Endothelial cell of umbilical vein (primary cell): ENCODE results near the gene NRXN3.

Source experiments
- CTCF ChIP-seq, 2 donors: IDR thresholded peaks; 1 replicate in 1 of 2; 2 replicates in 1 of 2; pipeline ENCODE4 v1.5.1; 2011; ENCODE audit warnings: low read length in 2 of 2, mild to moderate bottlenecking in 2 of 2, moderate library complexity in 2 of 2, control low read depth in 1 of 2, inconsistent platforms in 1 of 2, low read depth in 1 of 2; ENCODE audit not compliant: insufficient read depth in 1 of 2; ENCODE audit errors: extremely low read depth in 1 of 2
- EZH2 ChIP-seq: IDR thresholded peaks from 2 replicates; pipeline ENCODE4 v1.6.1; 2012; ENCODE audit warnings: borderline replicate concordance, low read depth, mild to moderate bottlenecking, moderate library complexity, low read length, inconsistent platforms; ENCODE audit not compliant: severe bottlenecking
- FOS ChIP-seq: IDR thresholded peaks from 2 replicates; pipeline ENCODE4 v1.6.1; 2011; ENCODE audit warnings: mild to moderate bottlenecking, low read length, moderate library complexity, borderline replicate concordance; ENCODE audit not compliant: insufficient read depth
- JUN ChIP-seq: IDR thresholded peaks from 2 replicates; pipeline ENCODE4 v1.6.1; 2011; ENCODE audit warnings: borderline replicate concordance, low read depth; ENCODE audit not compliant: insufficient read length, insufficient read depth
- MYC ChIP-seq: IDR thresholded peaks from one replicate; pipeline ENCODE4 v1.6.1; 2011; ENCODE audit warnings: mild to moderate bottlenecking, low read depth, low read length
- POLR2A ChIP-seq: IDR thresholded peaks from 2 replicates; pipeline ENCODE4 v1.6.1; 2012; ENCODE audit warnings: low read depth, mild to moderate bottlenecking, control low read depth, low read length
- POLR2AphosphoS5 ChIP-seq: IDR thresholded peaks from 2 replicates; pipeline ENCODE4 v1.6.1; 2012; ENCODE audit warnings: low read depth, mild to moderate bottlenecking, control low read depth, low read length, moderate library complexity; ENCODE audit not compliant: insufficient read depth
- TF ChIP-seq, protein P1 (sequence below): IDR thresholded peaks from 2 replicates; pipeline ENCODE4 v1.6.1; 2011; ENCODE audit not compliant: insufficient read depth, insufficient read length

- TF ChIP-seq CTCF (IDR thresholded peaks at IDR 0.05; ENCODE audit: extremely low read depth in 1 of 2, insufficient read depth in 1 of 2, low read depth in 1 of 2, low read length in 2 of 2) = no peak
- TF ChIP-seq JUN = no peak
- no peak for TF ChIP-seq POLR2A
- no peak for TF ChIP-seq POLR2AphosphoS5
- TF ChIP-seq EZH2 = no peak
- TF ChIP-seq, protein P1, sequence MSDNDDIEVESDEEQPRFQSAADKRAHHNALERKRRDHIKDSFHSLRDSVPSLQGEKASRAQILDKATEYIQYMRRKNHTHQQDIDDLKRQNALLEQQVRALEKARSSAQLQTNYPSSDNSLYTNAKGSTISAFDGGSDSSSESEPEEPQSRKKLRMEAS = no peak
- no peak for TF ChIP-seq MYC
- TF ChIP-seq FOS = no peak
Measured at GRCh38 chr14:79564371-79564770, 1394.2 kb downstream of the NRXN3 start.
